GM23338 (cell line): Measurements from ENCODE around the gene ZNF532. TPM values are rescaled to one million over a fixed set of nuclear protein-coding genes. Genes with fewer than 3 reads are reported as not detected.

Source experiments
- ATAC-seq: fragments of 200-7000 bp; cut with Tn5 transposase; 3 replicates; pipeline ENCODE4 v1.9.1; 2020
- DNase-seq: peaks from one replicate; pipeline ENCODE4 v3.0.0-alpha.2; 2015; ENCODE audit warnings: low spot score
- H2AFZ ChIP-seq: fragments of 200-600 bp; sonication (generic); 2 replicates; pipeline ENCODE4 v1.8.0; 2016; ENCODE audit warnings: antibody characterized with exemption, mild to moderate bottlenecking, moderate library complexity
- H3F3A ChIP-seq: fragments of 200-600 bp; sonication (generic); replicated peaks from 2 replicates; pipeline ENCODE4 v1.8.0; 2017; ENCODE audit warnings: antibody characterized with exemption, mixed run types, low read depth
- H3K27ac ChIP-seq: fragments of 200-600 bp; sonication (generic); 2 replicates; pipeline ENCODE4 v1.6.1; 2016; ENCODE audit warnings: low read depth
- H3K27me3 ChIP-seq: fragments of 200-600 bp; sonication (generic); 2 replicates; pipeline ENCODE4 v1.8.0; 2016; ENCODE audit warnings: mild to moderate bottlenecking, mixed run types, moderate library complexity; ENCODE audit not compliant: insufficient read depth
- H3K36me3 ChIP-seq: fragments of 200-600 bp; sonication (generic); 2 replicates; pipeline ENCODE4 v1.8.0; 2016; ENCODE audit warnings: mild to moderate bottlenecking; ENCODE audit not compliant: insufficient read depth
- H3K4me1 ChIP-seq: fragments of 200-600 bp; sonication (generic); 2 replicates; pipeline ENCODE4 v1.8.0; 2016; ENCODE audit warnings: mild to moderate bottlenecking, moderate library complexity; ENCODE audit not compliant: insufficient read depth
- H3K4me2 ChIP-seq: fragments of 200-600 bp; sonication (generic); 2 replicates; pipeline ENCODE4 v1.7.1; 2017; ENCODE audit warnings: mixed run types
- H3K4me3 ChIP-seq: fragments of 200-600 bp; sonication (generic); 2 replicates; pipeline ENCODE4 v1.6.1; 2016; ENCODE audit warnings: mixed run types
- H3K79me2 ChIP-seq: fragments of 200-600 bp; sonication (generic); replicated peaks from 2 replicates; pipeline ENCODE4 v1.8.0; 2017; ENCODE audit warnings: mild to moderate bottlenecking; ENCODE audit not compliant: insufficient read depth
- H3K9me2 ChIP-seq: fragments of 200-600 bp; sonication (generic); 2 replicates; pipeline ENCODE4 v1.8.0; 2017; ENCODE audit not compliant: insufficient read depth
- H4K20me1 ChIP-seq: fragments of 200-600 bp; sonication (generic); replicated peaks from 2 replicates; pipeline ENCODE4 v1.8.0; 2017; ENCODE audit warnings: mild to moderate bottlenecking; ENCODE audit not compliant: insufficient read depth
- H3K27ac Mint-ChIP-seq: 2 replicates; pipeline ENCODE4 v1.8.0; 2020; ENCODE audit warnings: inconsistent platforms, mild to moderate bottlenecking, moderate library complexity, mixed read lengths
- H3K27me3 Mint-ChIP-seq: 3 replicates; pipeline ENCODE4 v1.8.0; 2022; ENCODE audit warnings: low read depth, mild to moderate bottlenecking, moderate library complexity, mixed read lengths, inconsistent platforms; ENCODE audit not compliant: insufficient read depth, poor library complexity
- H3K36me3 Mint-ChIP-seq: 3 replicates; pipeline ENCODE4 v1.8.0; 2021; ENCODE audit warnings: low read depth, mild to moderate bottlenecking, inconsistent platforms, moderate library complexity, mixed read lengths
- H3K4me1 Mint-ChIP-seq: 3 replicates; pipeline ENCODE4 v1.8.0; 2020; ENCODE audit warnings: mild to moderate bottlenecking, inconsistent platforms, mixed read lengths
- H3K4me3 Mint-ChIP-seq: 3 replicates; pipeline ENCODE4 v1.8.0; 2021; ENCODE audit warnings: moderate library complexity, mild to moderate bottlenecking, inconsistent platforms, mixed read lengths
- H3K9me3 Mint-ChIP-seq: 3 replicates; pipeline ENCODE4 v1.8.0; 2020; ENCODE audit warnings: moderate library complexity, mild to moderate bottlenecking, inconsistent platforms, mixed read lengths
- EZH2phosphoT487 ChIP-seq: fragments of 200-600 bp; sonication (generic); IDR thresholded peaks from one replicate; pipeline ENCODE4 v1.8.1; 2018; ENCODE audit warnings: antibody characterized with exemption; ENCODE audit not compliant: unreplicated experiment
- JUNB ChIP-seq: IDR thresholded peaks from one replicate; pipeline ENCODE4 v1.6.1; 2016; ENCODE audit warnings: antibody characterized with exemption; ENCODE audit not compliant: unreplicated experiment
- POLR2AphosphoS5 ChIP-seq: IDR thresholded peaks from 2 replicates; pipeline ENCODE4 v1.6.1; 2016; ENCODE audit warnings: antibody characterized with exemption, low read depth
- STAT1 ChIP-seq: IDR thresholded peaks from one replicate; pipeline ENCODE4 v1.6.1; 2016; ENCODE audit warnings: antibody characterized with exemption; ENCODE audit not compliant: unreplicated experiment
- ZNF114 ChIP-seq: fragments of 250-450 bp; sonication (Bioruptor Pico); IDR thresholded peaks from 2 replicates; pipeline ENCODE4 v1.5.0; 2020; ENCODE audit warnings: mild to moderate bottlenecking, moderate library complexity
- ZNF331 ChIP-seq: fragments of 250-450 bp; sonication (Bioruptor Pico); IDR thresholded peaks from 2 replicates; pipeline ENCODE4 v1.5.0; 2020; ENCODE audit warnings: low read depth, mild to moderate bottlenecking, moderate library complexity
- ZNF462 ChIP-seq: fragments of 250-450 bp; sonication (Bioruptor Pico); IDR thresholded peaks from 2 replicates; pipeline ENCODE4 v1.5.0; 2020; ENCODE audit warnings: mild to moderate bottlenecking, moderate library complexity
- polyA plus RNA-seq: library from polyadenylated mRNA; unstranded; fragments of >200 nt; fragmentation: Nextera tagmentation; extraction: Ambion mirVana; gene quantifications from 2 replicates; pipeline ENCODE4 v1.2.1, GENCODE V29; 2016
- total RNA-seq: library from RNA; depleted of rRNA; stranded (reverse); fragments of >200 nt; shearing (Covaris generic); gene quantifications from 2 replicates; pipeline ENCODE4 v1.2.3, GENCODE V29; 2014
- TF ChIP-seq, protein P1 (sequence below): IDR thresholded peaks from one replicate; pipeline ENCODE4 v1.6.1; 2018; ENCODE audit warnings: antibody characterized with exemption; ENCODE audit not compliant: unreplicated experiment
- TF ChIP-seq, protein P2 (sequence below): IDR thresholded peaks from 2 replicates; pipeline ENCODE4 v1.6.1; 2016; ENCODE audit warnings: antibody characterized with exemption
- TF ChIP-seq, protein P3 (sequence below), 2 experiments: fragments of 200-600 bp in 1 of 2; sonication (generic) in 1 of 2; conservative IDR thresholded peaks; 2 replicates each; pipeline versions ENCODE4 v1.5.1 to v1.6.1; 2016 to 2017; ENCODE audit warnings: antibody characterized with exemption in 2 of 2, low read depth in 2 of 2, mild to moderate bottlenecking in 2 of 2, moderate library complexity in 1 of 2

The ZNF532 gene
- total and polyA plus RNA-seq, 2 experiments from 2014 or later = 51.5 to 225 TPM

DNA sequence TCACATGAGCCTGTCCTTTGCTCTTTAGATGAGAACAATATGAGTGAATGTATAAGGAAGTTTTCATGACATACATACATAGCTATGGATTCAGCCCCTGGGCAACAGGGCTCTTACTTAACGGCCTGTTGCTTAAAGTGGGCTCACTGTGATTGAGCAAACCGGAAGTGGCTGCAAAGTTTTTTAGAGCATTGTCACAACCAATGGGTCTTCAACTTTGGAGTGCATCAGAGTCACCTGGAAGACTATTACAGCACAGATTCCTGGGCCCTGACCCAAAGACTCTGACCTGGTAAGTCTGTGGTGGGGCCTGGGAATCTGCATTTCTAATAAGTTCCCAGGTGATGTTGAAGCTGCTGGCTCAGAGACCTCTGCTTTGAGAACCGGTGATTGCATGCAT, 168.7 kb downstream of the ZNF532 start:
- Histone ChIP-seq H3K79me2 (no peaks in the 10 kb centered on the region), H3K36me3 (no peaks in the 10 kb centered on the region), H4K20me1 (no peaks in the 10 kb centered on the region), H3K4me1 (0 out of 2 replicates have a peak, but pooled peaks cover 6% of the 10 kb centered on the region), H3F3A (no peaks in the 10 kb centered on the region), H3K9me2 (no peaks in the 10 kb centered on the region), H2AFZ (peak overlapping the region; percentile 53; the same call in 1 of the 2 replicates), H3K27me3 (no peaks in the 10 kb centered on the region), H3K27ac (no peak overlapping the region), H3K4me3 (no peak overlapping the region), H3K4me2 (no peak overlapping the region)
- ATAC-seq (no peak), DNase-seq (peak; percentile 51)
- Mint-ChIP-seq H3K4me3 (no peak overlapping the region), H3K27me3 (peaks cover 6% of the 10 kb centered on the region), H3K36me3 (no peaks in the 10 kb centered on the region), H3K9me3 (no peaks in the 10 kb centered on the region), H3K27ac (no peak overlapping the region), H3K4me1 (peaks cover 9% of the 10 kb centered on the region)
- TF ChIP-seq POLR2AphosphoS5 (no peak), ZNF114 (CRISPR knock-in tag) (no peak)

DNA sequence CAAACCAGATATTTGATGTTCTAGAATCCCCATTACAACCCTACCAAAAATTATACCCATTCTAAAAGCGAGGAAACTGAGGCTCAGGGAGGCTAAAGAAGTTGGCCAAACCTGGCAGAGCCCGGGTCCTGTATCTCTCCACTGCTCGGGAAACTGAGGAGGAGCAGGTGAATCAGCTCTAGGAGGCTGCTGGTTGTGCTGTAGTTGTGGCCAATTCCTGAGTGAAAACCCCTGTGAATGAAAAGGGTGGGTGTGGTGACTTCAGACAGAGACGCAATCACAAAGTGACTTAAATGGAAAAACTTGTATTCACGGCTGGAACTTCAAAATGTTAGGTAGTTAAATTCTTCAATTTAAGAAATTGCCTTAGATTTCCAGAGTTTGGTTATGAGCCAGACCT, 169.3 kb downstream of the ZNF532 start:
- Histone ChIP-seq H4K20me1 (no peaks in the 10 kb centered on the region), H3K4me1 (0 out of 2 replicates have a peak, but pooled peaks cover 6% of the 10 kb centered on the region), H3K36me3 (no peaks in the 10 kb centered on the region), H2AFZ (no peak overlapping the region), H3F3A (no peaks in the 10 kb centered on the region), H3K27me3 (no peaks in the 10 kb centered on the region), H3K27ac (no peak overlapping the region), H3K79me2 (no peaks in the 10 kb centered on the region), H3K9me2 (no peaks in the 10 kb centered on the region), H3K4me3 (no peak overlapping the region), H3K4me2 (no peak overlapping the region)
- Mint-ChIP-seq H3K4me3 (no peak overlapping the region), H3K36me3 (no peaks in the 10 kb centered on the region), H3K27ac (no peak overlapping the region), H3K4me1 (peaks cover 9% of the 10 kb centered on the region), H3K9me3 (no peaks in the 10 kb centered on the region), H3K27me3 (peaks cover 3% of the 10 kb centered on the region)
- ATAC-seq = no peak
- DNase-seq = no peak
- no peak for TF ChIP-seq STAT1
- TF ChIP-seq EZH2phosphoT487 = no peak
- TF ChIP-seq ZNF114 (CRISPR knock-in tag) = no peak
- TF ChIP-seq JUNB = no peak
- TF ChIP-seq, protein P1, sequence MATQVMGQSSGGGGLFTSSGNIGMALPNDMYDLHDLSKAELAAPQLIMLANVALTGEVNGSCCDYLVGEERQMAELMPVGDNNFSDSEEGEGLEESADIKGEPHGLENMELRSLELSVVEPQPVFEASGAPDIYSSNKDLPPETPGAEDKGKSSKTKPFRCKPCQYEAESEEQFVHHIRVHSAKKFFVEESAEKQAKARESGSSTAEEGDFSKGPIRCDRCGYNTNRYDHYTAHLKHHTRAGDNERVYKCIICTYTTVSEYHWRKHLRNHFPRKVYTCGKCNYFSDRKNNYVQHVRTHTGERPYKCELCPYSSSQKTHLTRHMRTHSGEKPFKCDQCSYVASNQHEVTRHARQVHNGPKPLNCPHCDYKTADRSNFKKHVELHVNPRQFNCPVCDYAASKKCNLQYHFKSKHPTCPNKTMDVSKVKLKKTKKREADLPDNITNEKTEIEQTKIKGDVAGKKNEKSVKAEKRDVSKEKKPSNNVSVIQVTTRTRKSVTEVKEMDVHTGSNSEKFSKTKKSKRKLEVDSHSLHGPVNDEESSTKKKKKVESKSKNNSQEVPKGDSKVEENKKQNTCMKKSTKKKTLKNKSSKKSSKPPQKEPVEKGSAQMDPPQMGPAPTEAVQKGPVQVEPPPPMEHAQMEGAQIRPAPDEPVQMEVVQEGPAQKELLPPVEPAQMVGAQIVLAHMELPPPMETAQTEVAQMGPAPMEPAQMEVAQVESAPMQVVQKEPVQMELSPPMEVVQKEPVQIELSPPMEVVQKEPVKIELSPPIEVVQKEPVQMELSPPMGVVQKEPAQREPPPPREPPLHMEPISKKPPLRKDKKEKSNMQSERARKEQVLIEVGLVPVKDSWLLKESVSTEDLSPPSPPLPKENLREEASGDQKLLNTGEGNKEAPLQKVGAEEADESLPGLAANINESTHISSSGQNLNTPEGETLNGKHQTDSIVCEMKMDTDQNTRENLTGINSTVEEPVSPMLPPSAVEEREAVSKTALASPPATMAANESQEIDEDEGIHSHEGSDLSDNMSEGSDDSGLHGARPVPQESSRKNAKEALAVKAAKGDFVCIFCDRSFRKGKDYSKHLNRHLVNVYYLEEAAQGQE = no peak
- TF ChIP-seq, protein P2, sequence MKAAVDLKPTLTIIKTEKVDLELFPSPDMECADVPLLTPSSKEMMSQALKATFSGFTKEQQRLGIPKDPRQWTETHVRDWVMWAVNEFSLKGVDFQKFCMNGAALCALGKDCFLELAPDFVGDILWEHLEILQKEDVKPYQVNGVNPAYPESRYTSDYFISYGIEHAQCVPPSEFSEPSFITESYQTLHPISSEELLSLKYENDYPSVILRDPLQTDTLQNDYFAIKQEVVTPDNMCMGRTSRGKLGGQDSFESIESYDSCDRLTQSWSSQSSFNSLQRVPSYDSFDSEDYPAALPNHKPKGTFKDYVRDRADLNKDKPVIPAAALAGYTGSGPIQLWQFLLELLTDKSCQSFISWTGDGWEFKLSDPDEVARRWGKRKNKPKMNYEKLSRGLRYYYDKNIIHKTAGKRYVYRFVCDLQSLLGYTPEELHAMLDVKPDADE = no peak
- TF ChIP-seq, protein P3, sequence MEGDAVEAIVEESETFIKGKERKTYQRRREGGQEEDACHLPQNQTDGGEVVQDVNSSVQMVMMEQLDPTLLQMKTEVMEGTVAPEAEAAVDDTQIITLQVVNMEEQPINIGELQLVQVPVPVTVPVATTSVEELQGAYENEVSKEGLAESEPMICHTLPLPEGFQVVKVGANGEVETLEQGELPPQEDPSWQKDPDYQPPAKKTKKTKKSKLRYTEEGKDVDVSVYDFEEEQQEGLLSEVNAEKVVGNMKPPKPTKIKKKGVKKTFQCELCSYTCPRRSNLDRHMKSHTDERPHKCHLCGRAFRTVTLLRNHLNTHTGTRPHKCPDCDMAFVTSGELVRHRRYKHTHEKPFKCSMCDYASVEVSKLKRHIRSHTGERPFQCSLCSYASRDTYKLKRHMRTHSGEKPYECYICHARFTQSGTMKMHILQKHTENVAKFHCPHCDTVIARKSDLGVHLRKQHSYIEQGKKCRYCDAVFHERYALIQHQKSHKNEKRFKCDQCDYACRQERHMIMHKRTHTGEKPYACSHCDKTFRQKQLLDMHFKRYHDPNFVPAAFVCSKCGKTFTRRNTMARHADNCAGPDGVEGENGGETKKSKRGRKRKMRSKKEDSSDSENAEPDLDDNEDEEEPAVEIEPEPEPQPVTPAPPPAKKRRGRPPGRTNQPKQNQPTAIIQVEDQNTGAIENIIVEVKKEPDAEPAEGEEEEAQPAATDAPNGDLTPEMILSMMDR (conservative IDR thresholded peaks at IDR 0.05; ENCODE audit: low read depth in 2 of 2) = no peak
- TF ChIP-seq ZNF462 (CRISPR knock-in tag) = no peak
- TF ChIP-seq ZNF331 (CRISPR knock-in tag) = no peak
